GM18519 (cell line): ENCODE measurements around the gene AKR1C3.
"Not testable (repeated sequence)": the region's sequence is repeated elsewhere in the genome, so short reads cannot be mapped to it uniquely, and the experiment has no call there.

Experiments
- ATAC-seq: cut with Tn5 transposase; IDR thresholded peaks from one replicate; pipeline ENCODE4 v1.9.1; 2021; ENCODE audit warnings: mild to moderate bottlenecking, moderate library complexity; ENCODE audit not compliant: unreplicated experiment, low FRiP score

AKR1C3 gene

DNA sequence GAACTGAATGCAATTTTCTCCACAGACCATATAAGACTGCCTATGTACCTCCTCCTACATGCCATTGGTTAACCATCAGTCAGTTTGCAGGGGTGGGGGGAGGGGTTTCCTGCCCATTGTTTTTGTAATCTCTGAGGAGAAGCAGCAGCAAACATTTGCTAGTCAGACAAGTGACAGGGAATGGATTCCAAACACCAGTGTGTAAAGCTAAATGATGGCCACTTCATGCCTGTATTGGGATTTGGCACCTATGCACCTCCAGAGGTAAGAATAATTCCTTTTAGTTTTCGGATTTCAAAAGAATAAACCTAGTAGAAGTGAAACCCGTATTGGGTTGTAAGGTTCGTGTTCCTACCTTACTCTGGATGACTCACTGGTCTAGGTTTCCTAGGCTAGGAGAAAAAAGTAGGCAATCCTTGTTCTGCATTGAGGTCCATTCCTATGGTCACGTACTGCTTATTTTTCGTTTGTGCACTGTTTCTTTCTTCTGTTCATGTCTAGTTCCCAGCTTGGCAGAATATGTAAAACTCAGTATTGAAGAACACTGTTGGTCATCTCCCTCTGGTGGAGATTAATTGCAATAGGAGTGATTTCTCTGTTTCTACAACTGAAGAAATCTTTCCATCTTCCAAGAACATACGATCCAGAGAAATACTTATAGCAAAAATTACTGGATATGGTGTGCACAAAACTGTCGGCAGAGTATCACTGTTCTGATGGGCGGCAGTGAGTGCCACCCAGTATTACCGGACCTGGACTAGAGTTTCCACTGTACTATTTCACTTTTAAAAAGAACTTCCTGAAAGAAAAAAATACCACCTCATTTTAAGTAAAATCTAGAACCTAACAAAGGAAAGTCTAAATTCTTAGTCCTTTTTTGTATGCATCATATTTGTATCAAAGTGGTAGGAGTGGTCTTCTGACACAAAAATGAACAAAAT is at the start of gene AKR1C3:
Gene AKR1C3, plus strand, starts transcription at position 150 of the 941 bp plus-strand sequence. Its CDS starts 31 bp downstream, at position 181.
- no peak for ATAC-seq

DNA sequence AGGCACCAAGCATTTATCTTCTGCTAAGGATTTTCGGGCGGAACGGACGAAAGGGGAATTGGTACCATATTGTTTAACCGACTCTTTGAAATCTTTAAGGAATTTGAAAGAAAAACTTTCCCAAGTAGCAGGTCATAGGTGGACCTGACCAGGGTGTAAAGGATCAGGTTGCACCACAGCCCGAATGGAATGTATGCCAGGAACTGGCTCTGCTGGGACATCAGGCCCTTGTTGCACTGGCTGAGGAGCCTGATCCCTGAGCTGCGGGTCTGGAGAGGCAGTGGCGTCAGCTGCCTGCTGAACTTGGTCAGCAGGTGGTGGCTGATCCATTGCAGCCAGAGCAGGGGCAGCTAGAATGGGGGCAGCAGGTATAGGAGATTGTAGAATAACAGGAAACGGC is 49.1 kb upstream of the AKR1C3 start:
- no peak for ATAC-seq

DNA sequence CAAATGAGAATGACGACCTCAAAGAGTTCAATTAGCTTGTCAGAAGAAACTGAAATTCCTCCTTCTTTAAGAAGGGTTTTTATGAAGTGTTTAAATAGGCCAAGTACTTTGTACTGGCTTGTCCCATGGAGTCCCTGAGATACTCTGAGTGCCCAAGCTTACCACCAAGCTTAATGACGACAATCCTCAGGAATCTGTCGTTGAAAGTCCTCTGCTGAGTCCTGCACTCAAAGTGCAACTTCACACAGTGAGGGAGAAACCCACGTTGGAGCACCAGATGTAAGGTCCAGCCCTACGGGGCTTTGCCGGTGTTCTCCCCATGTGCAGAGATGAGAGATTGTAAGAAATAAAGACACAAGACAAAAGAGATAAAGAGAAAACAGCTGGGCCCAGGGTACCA is 47.8 kb upstream of the AKR1C3 start:
- ATAC-seq = no peak

DNA sequence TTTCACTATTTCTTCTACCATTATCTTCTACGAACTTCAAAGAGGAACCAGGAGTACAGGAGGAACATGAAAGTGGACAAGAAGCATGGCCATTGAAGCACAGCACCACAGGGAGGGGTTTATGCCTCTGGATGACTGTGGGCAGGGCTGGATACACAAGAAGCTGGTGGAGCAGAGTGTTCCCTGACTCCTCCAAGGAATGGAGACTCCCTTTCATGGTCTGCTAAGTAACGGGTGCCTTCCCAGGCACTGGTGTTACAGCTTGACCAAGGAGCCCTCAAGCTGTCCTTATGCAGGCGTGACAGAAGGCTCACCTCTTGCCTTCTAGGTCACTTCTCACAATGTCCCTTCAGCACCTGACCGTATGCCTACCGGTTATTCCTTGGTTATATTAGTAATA is 47.2 kb upstream of the AKR1C3 start:
- ATAC-seq = not testable (repeated sequence)

DNA sequence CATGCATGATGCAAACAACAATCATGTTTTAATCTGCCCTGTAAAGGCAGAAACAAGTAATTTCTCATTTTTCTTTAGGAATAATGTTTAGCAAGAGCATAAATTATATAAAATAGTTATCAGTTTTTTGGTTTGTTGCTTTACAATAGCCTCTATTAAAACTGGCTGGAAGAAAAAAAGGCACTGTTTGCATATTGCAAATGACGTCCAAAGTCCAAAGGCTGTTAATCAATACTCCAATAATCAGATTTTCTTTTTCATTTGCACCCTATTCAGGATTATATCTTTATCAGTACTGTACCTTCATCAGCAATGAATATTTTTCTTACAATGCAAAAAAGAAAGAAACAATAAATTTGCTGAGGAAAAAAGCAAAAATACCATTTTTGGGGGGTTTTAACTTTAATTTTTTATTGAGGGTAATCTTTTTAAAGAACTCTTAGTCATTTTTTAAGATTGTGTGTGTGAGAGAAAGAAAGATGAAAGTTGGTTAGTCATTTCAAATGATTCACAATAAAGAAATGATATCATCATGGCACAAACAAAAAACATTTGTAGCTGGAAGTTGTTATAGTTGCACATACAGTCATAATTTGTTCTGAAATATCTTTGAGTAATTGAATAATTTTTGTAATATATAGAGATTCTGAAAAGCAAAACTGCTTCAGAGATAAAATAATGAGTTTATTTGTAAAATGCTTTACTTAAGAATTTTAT is 46.1 kb upstream of the AKR1C3 start:
- ATAC-seq = no peak

DNA sequence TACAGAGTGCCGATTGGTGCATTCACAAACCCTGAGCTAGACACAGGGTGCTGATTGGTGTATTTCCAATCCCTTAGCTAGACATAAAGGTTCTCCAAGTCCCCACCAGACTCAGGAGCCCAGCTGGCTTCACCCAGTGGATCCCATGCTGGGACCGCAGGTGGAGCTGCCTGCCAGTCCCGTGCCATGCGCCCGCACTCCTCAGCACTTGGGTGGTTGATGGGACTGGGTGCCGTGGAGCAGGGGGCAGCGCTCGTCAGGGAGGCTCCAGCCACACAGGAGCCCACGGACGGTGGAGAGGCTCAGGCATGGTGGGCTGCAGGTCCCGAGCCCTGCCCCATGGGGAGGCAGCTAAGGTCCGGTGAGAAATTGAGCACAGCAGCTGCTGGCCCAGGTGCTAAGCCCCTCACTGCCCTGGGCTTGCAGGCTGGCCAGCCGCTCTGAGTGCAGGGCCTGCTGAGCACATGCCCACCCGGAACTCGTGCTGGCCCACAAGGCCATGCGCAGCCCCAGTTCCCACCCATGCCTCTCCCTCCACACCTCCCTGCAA is 41.2 kb upstream of the AKR1C3 start:
- not testable (repeated sequence) for ATAC-seq

DNA sequence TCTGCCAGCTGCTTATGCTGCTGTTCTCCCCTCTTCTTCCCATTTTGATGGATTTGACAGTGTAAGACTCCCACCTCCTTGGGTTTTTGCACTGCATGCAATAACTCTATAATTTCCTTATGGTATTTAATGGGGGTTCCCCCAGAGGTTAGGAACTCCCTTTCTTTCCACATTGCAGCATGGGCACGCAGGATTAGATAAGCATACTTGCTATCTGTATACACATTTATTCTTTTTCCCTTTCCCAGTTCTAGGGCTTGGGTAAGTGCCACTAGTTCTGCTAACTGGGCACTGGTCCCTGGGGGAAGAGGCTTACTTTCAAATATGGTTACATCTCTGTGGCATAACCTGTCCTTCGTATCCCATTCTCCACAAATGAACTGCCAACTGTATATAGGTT is 39.4 kb upstream of the AKR1C3 start:
- not testable (repeated sequence) for ATAC-seq

DNA sequence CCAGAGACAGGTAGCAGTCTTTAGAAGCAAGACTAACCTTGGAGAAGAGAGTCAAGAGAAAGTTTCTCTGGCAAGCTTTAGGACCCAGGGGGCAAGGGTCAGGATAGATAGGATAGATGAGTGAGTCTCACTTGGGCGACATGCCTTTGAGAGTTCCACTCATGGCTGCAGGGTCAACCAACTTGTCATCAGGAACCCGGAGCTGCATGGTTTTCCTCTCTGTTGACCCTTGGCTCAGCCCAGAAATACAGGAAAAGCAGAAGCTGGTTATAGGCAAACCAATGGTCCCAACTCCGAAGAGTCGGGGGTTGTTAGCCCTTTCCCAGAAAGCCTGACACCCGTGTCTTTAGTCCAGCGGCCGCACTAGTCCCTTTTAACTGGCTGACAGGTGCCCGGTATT is 34.9 kb upstream of the AKR1C3 start:
- not testable (repeated sequence) for ATAC-seq

DNA sequence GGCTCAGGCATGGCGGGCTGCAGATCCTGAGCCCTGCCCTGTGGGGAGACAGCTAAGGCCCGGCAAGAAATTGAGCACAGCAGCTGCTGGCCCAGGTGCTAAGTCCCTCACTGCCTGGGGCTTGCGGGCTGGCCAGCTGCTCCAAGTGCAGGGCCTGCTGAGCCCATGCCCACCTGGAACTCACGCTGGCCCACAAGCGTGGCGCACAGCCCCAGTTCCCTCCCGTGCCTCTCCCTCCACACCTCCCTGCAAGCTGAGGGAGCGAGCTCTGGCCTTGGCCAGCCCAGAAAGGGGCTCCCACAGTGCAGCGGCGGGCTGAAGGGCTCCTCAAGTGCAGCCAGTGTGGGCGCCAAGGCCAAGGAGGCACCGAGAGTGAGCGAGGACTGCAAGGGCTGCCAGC is 33.4 kb upstream of the AKR1C3 start:
- not testable (repeated sequence) for ATAC-seq

DNA sequence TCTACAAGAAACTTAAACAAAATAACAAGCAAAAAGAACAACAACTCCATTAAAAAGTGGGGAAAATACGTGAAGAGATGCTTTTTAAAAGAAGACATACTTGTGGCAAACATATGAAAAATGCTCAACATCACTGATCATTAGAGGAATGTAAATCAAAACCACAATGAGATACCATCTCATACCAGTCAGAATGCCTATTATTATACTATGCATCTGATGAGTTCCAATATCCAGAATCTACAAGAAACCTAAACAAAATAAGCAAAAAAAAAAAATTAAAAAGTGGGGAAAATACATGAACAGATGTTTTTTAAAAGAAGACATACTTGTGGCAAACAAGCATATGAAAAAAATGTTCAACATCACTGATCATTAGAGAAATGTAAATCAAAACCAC is 29.6 kb upstream of the AKR1C3 start:
- ATAC-seq = no peak

DNA sequence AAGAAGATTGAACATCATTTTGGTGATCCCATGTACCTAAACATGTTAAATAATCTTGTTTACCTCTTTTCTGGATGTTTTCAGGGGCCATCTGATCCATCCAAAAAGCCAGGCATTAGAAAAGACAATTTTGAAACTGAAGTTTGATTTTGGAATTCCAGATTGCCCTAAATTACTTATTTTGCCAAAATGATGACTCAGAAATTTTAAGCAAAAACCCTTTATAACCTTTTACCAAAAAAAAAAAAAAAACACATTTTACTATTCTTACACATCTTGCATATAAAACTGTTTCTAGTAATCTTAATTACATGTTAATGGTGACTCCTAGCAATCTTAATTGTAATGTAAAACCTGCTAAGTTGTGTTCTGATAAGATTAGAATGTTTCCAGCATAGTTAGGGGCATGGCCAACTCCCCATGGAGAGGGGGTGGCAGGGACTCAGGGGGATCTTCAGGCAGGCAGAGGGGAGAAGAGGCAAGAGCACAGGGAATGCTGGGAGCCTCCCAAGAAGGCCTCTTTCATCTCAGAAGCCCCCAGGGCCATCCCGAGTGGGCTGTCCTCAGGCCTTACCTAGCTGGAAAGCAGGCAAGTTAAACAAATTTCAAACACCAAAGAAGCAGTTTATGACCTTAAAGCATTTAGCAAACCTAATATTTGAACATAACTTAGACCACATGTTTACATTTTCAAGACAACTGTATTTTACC is 25.8 kb upstream of the AKR1C3 start:
- no peak for ATAC-seq

DNA sequence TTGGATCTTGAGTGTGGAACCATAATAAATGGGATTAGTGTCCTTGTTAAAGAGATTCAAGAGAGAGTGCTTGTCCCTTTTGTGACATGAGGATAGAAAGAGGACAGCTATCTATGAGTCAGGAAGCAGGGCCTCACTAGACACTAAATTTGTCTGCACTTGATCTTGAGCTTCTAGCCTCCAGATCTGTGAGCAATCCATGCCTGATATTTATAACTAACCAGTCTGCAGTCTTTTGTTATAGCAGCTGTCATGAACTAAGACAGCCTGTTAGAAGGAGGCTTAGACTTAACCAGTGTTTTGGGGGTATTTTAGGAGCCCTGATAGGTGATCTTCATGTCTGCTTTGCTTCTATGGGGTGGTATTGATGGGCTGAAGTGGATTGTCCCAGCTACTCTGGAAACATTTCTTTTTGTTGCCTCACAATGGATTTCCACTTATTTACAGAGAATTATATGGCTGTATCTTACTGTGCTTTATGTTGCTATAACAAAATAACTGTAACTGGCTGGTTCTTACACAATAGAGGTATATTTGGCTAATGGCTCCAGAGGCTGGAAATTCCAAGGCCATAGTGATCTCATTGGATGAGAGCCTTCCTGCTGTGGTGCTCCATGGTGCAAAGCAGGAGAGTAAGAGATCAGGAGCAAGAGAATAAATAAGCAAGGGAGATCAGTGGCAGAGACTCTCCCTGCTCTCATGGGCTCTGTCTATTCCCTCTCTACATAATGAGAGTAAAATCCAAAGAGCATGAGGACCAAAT is 23.4 kb upstream of the AKR1C3 start:
- no peak for ATAC-seq

DNA sequence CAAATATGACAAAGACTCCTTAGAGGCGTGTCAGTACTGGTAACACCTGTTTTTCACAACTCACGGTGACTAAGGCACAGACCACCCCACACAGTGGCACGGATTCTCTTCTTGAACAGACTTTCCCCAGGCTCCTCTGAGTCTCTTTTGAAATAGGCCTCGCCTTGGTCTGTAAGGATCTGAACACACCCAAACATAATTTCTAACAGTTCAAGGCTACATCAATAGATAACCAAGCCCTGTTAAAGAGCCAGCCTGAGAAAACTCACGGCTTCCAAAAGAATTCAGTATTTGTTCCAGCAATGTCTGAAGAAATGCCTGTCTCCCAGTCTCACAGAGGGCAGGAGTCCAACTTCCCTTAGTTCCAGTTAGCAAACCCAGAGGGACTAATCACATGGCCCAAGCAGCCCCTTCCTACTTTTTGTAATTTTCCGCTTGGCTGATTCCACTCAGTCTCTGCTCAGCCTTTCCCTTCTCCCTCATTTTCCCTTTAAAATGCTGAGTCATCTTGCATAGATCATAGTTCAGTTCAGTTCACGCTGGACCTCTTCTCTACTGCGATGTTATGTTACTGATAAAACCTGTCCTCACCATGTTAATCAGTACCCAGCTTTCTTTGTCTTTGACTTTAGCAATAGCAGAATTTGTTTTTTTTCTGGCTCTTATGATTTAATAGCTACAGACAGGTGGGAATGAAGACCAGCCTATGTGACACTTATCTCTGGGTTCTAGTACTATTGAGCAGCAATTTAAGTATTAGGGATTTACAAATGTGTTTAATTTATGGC is 22.6 kb upstream of the AKR1C3 start:
- no peak for ATAC-seq

DNA sequence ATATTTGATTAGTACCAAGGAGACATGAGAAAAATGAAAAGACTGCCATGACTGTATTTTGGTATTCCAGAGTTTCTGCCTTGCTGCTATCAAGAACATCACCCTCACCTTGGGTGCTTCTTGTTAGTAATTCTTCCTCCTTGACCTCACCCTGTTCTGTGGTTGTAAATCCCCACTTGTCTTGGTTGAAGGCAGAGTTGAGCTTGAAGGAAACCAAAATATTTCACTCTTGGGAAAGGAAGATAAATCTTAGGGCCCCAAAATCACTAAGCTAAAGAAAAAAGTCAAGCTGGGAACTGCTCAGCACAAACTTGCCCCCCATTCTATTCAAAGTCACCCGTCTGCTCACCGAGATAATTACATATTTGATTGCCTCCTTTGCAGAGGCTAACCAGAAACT is 20.6 kb upstream of the AKR1C3 start:
- ATAC-seq = no peak

DNA sequence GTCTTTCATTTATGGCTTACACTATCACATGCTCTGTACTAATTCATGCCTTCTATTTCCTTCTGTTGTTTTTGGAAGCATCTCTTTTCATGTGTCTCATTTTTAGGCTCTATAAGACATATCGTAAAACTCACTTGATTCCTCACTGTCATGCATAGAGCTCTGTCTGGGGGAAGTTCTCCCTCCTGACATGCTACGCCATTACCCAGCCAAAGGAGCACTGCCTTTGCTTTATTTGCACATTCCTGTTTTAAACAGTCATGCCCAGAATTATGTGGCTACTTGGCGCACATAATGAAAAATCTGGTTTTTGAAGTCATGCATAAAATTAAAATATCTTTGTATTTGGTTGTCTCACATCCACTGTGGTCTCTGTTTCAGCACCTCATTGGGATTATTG is 17.6 kb upstream of the AKR1C3 start:
- no peak for ATAC-seq

DNA sequence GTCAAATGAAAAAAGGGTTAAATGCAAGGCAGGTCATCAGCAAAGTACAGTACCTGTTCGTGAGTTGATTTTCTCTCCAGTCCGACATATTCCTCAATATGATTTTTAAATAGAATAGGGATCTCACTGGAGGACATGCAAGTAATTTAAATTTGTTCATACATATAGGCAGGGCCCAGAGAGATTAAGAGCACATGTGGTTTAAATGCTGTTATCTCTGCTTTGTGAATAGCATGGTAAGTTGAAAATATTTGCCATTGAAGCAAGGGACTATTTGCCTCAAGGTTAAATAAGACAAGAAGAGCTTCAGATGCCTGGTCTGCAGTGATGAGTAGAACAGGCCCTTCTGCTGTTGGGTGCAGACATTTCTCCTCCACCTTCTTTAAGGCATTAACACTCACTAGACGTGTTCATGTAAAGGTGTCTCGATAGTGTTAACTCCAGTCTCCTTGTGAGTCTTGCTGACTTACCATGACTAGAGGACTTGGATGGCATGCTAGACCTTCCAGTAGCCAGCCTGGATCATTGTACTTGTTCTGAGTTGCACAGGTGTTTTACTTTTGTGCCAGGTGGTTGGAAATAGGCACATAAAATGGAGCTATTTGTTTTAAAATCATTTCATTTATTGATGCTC is 15.6 kb upstream of the AKR1C3 start:
- no peak for ATAC-seq

DNA sequence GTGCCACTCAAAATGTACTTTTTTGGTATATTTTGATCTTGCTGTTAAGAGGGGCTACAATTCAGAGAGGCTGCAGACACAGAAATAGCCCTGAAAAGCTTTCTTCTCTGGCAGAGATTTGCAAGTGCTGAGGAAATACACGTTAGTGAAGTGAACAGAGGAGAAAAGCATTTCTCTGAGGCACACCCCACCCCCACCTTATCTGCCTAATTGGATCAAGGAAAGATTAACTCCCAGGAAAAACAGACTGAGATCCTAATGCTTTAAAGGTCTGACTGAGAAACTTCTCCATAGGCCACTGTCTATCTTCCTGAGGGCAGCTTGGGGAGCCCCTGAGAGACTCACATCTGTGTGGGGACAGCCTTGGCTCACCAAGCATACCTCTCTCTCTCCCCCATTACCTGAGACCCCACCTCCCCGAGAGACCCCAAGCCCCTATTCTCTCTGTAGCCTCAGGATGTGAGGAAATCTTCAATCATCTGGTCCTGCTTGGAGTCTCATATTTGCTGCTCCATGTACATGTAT is 14.8 kb upstream of the AKR1C3 start:
- no peak for ATAC-seq

DNA sequence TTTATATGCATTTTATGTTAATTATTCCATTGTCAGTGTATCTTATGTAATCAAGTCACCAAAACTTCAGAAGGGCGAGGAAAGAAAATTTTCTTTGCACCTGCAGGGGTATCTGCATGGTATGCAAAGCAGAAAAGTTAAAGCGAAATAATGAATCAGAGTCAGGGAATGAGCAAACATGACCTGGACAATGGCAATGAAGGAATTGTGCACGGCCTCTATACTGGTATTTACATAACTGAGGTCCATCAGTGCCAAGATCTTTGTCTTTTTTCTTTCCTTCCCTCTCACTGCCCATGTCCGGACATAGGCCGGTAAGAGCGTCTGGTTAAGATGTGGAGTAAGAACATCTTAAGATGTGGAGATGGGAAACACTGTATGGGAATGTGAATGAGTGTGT is 14.4 kb upstream of the AKR1C3 start:
- no peak for ATAC-seq

DNA sequence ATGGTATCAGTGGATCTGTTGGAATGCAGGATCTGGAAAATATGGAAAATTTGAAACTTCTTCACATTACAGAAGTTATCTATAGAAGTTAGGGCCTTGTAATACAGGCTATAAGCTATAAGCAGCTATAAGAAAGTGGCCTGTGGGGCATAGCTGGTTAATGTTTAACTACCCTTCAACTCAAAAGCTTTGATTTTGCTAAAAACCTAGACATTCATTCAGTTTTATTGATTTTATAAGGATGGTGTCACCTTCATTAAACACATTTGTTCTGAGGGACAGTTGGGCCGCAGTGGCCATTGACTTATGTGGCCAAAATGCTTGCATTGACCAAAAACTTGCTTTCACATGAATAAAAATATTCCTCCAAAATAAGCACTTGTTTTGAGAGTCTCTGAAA is 13.1 kb upstream of the AKR1C3 start:
- no peak for ATAC-seq
